Lower leg skin (tissue), 3 donors: ENCODE data around the gene PLCD3.

Experiments
- POLR2A ChIP-seq, 2 donors: fragments of 450-650 bp; IDR thresholded peaks; one replicate each; pipeline ENCODE4 v1.6.1; 2016 to 2017; ENCODE audit warnings: antibody characterized with exemption in 2 of 2, mild to moderate bottlenecking in 1 of 2, moderate library complexity in 1 of 2
- TF ChIP-seq, protein P1 (sequence below), 3 donors: fragments of 450-650 bp; IDR thresholded peaks; one replicate each; pipeline ENCODE4 v1.5.1; 2016; ENCODE audit warnings: antibody characterized with exemption in 3 of 3, mild to moderate bottlenecking in 3 of 3, moderate library complexity in 2 of 3

DNA sequence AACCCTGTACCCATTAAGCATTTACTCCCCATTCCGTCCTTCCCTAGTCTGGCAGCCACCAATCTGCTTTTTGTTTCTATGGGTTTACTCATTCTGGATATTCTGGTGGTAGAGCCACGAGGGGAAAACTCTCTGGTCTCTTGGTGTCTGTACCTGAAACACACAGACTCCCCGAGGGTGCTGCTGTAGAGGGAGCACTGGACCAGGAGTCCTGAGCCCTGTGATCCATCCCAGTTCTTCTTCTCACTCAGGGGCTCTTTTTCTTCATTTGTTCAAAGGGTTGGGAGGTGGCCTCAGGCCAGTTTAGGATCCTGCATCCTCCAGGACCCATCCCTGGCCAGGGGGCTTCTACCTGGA, 43.4 kb upstream of the PLCD3 start:
- TF ChIP-seq POLR2A (IDR thresholded peaks at IDR 0.05): no peak
- TF ChIP-seq, protein P1, sequence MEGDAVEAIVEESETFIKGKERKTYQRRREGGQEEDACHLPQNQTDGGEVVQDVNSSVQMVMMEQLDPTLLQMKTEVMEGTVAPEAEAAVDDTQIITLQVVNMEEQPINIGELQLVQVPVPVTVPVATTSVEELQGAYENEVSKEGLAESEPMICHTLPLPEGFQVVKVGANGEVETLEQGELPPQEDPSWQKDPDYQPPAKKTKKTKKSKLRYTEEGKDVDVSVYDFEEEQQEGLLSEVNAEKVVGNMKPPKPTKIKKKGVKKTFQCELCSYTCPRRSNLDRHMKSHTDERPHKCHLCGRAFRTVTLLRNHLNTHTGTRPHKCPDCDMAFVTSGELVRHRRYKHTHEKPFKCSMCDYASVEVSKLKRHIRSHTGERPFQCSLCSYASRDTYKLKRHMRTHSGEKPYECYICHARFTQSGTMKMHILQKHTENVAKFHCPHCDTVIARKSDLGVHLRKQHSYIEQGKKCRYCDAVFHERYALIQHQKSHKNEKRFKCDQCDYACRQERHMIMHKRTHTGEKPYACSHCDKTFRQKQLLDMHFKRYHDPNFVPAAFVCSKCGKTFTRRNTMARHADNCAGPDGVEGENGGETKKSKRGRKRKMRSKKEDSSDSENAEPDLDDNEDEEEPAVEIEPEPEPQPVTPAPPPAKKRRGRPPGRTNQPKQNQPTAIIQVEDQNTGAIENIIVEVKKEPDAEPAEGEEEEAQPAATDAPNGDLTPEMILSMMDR (IDR thresholded peaks at IDR 0.05): no peak
